Loucy (cell line): ENCODE measurements around the gene TMEM132D.

ENCODE experiments used
- H2AFZ ChIP-seq: fragments of 200-600 bp; sonication (generic); 2 replicates; pipeline ENCODE4 v1.6.0; 2016; ENCODE audit warnings: antibody characterized with exemption, mild to moderate bottlenecking, low read length, moderate library complexity
- H3F3A ChIP-seq: fragments of 200-600 bp; 2 replicates; pipeline ENCODE4 v1.6.0; 2016; ENCODE audit warnings: antibody characterized with exemption, low read depth, mild to moderate bottlenecking
- H3K27me3 ChIP-seq: fragments of 200-600 bp; sonication (generic); 2 replicates; pipeline ENCODE4 v1.6.1; 2014; ENCODE audit warnings: low read length, mild to moderate bottlenecking; ENCODE audit not compliant: insufficient read depth, poor library complexity, severe bottlenecking
- H3K36me3 ChIP-seq: fragments of 200-600 bp; sonication (generic); 2 replicates; pipeline ENCODE4 v1.6.1; 2016; ENCODE audit warnings: low read length; ENCODE audit not compliant: insufficient read depth
- H3K4me1 ChIP-seq: fragments of 200-600 bp; sonication (generic); 2 replicates; pipeline ENCODE4 v1.5.1; 2014; ENCODE audit warnings: low read length, mild to moderate bottlenecking; ENCODE audit not compliant: insufficient read depth, poor library complexity, severe bottlenecking
- H3K4me2 ChIP-seq: fragments of 200-600 bp; sonication (generic); 2 replicates; pipeline ENCODE4 v1.6.0; 2014; ENCODE audit warnings: antibody characterized with exemption, low read length, low read depth, mild to moderate bottlenecking; ENCODE audit not compliant: poor library complexity, severe bottlenecking
- H3K4me3 ChIP-seq: fragments of 200-600 bp; sonication (generic); 2 replicates; pipeline ENCODE4 v1.5.1; 2014; ENCODE audit warnings: low read length, mild to moderate bottlenecking, mixed read lengths; ENCODE audit not compliant: poor library complexity, severe bottlenecking
- H3K79me2 ChIP-seq: fragments of 200-600 bp; sonication (generic); 2 replicates; pipeline ENCODE4 v1.6.1; 2014; ENCODE audit warnings: low read length; ENCODE audit not compliant: insufficient read depth
- H3K9ac ChIP-seq: fragments of 200-600 bp; sonication (generic); 2 replicates; pipeline ENCODE4 v1.6.0; 2014; ENCODE audit warnings: mild to moderate bottlenecking, low read depth, low read length, moderate library complexity; ENCODE audit not compliant: poor library complexity, severe bottlenecking
- H3K9me2 ChIP-seq: fragments of 200-600 bp; sonication (generic); replicated peaks from 2 replicates; pipeline ENCODE4 v1.6.1; 2016; ENCODE audit warnings: low read depth, low read length, mixed read lengths
- H3K9me3 ChIP-seq: fragments of 200-600 bp; sonication (generic); 2 replicates; pipeline ENCODE4 v1.6.1; 2014; ENCODE audit warnings: mild to moderate bottlenecking, antibody characterized with exemption, low read length, low read depth; ENCODE audit not compliant: insufficient read depth
- H4K20me1 ChIP-seq: fragments of 200-600 bp; sonication (generic); 2 replicates; pipeline ENCODE4 v1.6.0; 2014; ENCODE audit warnings: antibody characterized with exemption, low read length, mild to moderate bottlenecking; ENCODE audit not compliant: insufficient read depth, poor library complexity, severe bottlenecking
- CTCF ChIP-seq: fragments of 200-600 bp; sonication (generic); conservative IDR thresholded peaks from 2 replicates; pipeline ENCODE4 v1.5.1; 2014; ENCODE audit warnings: mild to moderate bottlenecking, antibody characterized with exemption, low read length
- EZH2phosphoT487 ChIP-seq: fragments of 200-600 bp; IDR thresholded peaks from 2 replicates; pipeline ENCODE4 v1.6.1; 2018; ENCODE audit warnings: antibody characterized with exemption, mild to moderate bottlenecking, moderate library complexity, borderline replicate concordance

TMEM132D gene

GRCh38 chr12:129211862-129212630, 691.8 kb downstream of the TMEM132D start:
- Histone ChIP-seq H3K9me2 (no peaks in the 10 kb centered on the region), H3K4me3 (no peak overlapping the region), H4K20me1 (no peaks in the 10 kb centered on the region), H3K9ac (no peak overlapping the region), H3K4me2 (no peak overlapping the region), H3K36me3 (no peaks in the 10 kb centered on the region), H3K4me1 (no peaks in the 10 kb centered on the region), H3K9me3 (peaks cover 5% of the 10 kb centered on the region; the same call in 1 of the 2 replicates), H3F3A (no peaks in the 10 kb centered on the region), H2AFZ (no peak overlapping the region), H3K27me3 (no peaks in the 10 kb centered on the region), H3K79me2 (no peaks in the 10 kb centered on the region)
- TF ChIP-seq CTCF (no peak), EZH2phosphoT487 (no peak)

GRCh38 chr12:129208566-129208965, 695.3 kb downstream of the TMEM132D start:
- H3K4me1 ChIP-seq, result no peaks in the 10 kb centered on the region
- no peaks in the 10 kb centered on the region for H4K20me1 ChIP-seq
- H3K9ac ChIP-seq, result no peak overlapping the region
- H3K4me3 ChIP-seq, result no peak overlapping the region
- no peak overlapping the region for H3K4me2 ChIP-seq
- no peaks in the 10 kb centered on the region for H3K27me3 ChIP-seq
- no peaks in the 10 kb centered on the region for H3K36me3 ChIP-seq
- H2AFZ ChIP-seq, result no peak overlapping the region
- TF ChIP-seq CTCF, result no peak
- no peaks in the 10 kb centered on the region for H3F3A ChIP-seq
- no peaks in the 10 kb centered on the region; the same call in 1 of the 2 replicates for H3K9me3 ChIP-seq
- no peaks in the 10 kb centered on the region for H3K79me2 ChIP-seq
- H3K9me2 ChIP-seq, result no peaks in the 10 kb centered on the region

- Histone ChIP-seq H3K79me2 (no peaks in the 10 kb centered on the region), H3F3A (no peaks in the 10 kb centered on the region), H3K4me2 (no peak overlapping the region), H3K9ac (no peak overlapping the region), H3K4me3 (no peak overlapping the region), H3K9me3 (no peaks in the 10 kb centered on the region; the same call in 1 of the 2 replicates), H4K20me1 (no peaks in the 10 kb centered on the region), H3K4me1 (no peaks in the 10 kb centered on the region), H3K36me3 (no peaks in the 10 kb centered on the region), H3K9me2 (no peaks in the 10 kb centered on the region), H2AFZ (no peak overlapping the region), H3K27me3 (no peaks in the 10 kb centered on the region)
- TF ChIP-seq CTCF (no peak), EZH2phosphoT487 (no peak)
Measured at GRCh38 chr12:129207084-129207483, 696.7 kb downstream of the TMEM132D start.
